Caco-2 (cell line): ENCODE measurements around the gene DLG1. TPM values are rescaled to one million over a fixed set of nuclear protein-coding genes. Genes with fewer than 3 reads are reported as not detected.

Experiments
- BruUV-seq: library from RNA; stranded (reverse); fragments of 400-500 nt; replicated peaks from 2 replicates; lab custom pipeline; 2021; lab: Mats Ljungman, UMichigan
- CTCF ChIA-PET: fragments of 300-600 bp; sonication (Branson Sonifier 250); formaldehyde crosslinking; loops from one replicate; lab custom pipeline; 2022; ENCODE audit warnings: antibody characterized with exemption; lab: Charles Lee
- POLR2A ChIA-PET: fragments of 300-600 bp; sonication (Branson Sonifier 250); formaldehyde crosslinking; loops from one replicate; lab custom pipeline; 2022; ENCODE audit warnings: antibody characterized with exemption; lab: Charles Lee
- DNase-seq, 2 experiments: peaks; one replicate each; pipeline versions ENCODE4 v3.0.0 to v3.0.0-alpha.2; 2020 to 2022
- H3K27me3 ChIP-seq: replicated peaks from 2 replicates; pipeline ENCODE4 v1.6.0; 2011; ENCODE audit warnings: low read length; ENCODE audit not compliant: control insufficient read depth, insufficient read depth
- H3K36me3 ChIP-seq: 2 replicates; pipeline ENCODE4 v1.5.1; 2011; ENCODE audit warnings: low read length; ENCODE audit not compliant: control insufficient read depth, insufficient read depth
- H3K4me1 ChIP-seq: fragments of 250-450 bp; sonication (Bioruptor Pico); 2 replicates; pipeline ENCODE4 v1.5.1; 2020; ENCODE audit warnings: mild to moderate bottlenecking
- H3K4me3 ChIP-seq: 2 replicates; pipeline ENCODE4 v1.5.1; 2011; ENCODE audit warnings: low read depth, mild to moderate bottlenecking, control low read depth, low read length
- H3K9me3 ChIP-seq: fragments of 250-450 bp; sonication (Bioruptor Pico); 2 replicates; pipeline ENCODE4 v1.5.1; 2020; ENCODE audit warnings: mild to moderate bottlenecking, moderate library complexity
- H3K27ac Mint-ChIP-seq: one replicate; pipeline ENCODE4 v1.8.0; 2022; ENCODE audit warnings: mixed read lengths; ENCODE audit not compliant: unreplicated experiment
- H3K27me3 Mint-ChIP-seq: one replicate; pipeline ENCODE4 v1.8.0; 2022; ENCODE audit warnings: mixed read lengths; ENCODE audit not compliant: insufficient read depth, unreplicated experiment
- H3K36me3 Mint-ChIP-seq: one replicate; pipeline ENCODE4 v1.8.0; 2022; ENCODE audit warnings: mild to moderate bottlenecking, mixed read lengths; ENCODE audit not compliant: insufficient read depth, unreplicated experiment
- H3K4me1 Mint-ChIP-seq: one replicate; pipeline ENCODE4 v1.8.0; 2022; ENCODE audit warnings: low read depth, mixed read lengths; ENCODE audit not compliant: unreplicated experiment
- H3K4me3 Mint-ChIP-seq: one replicate; pipeline ENCODE4 v1.8.0; 2022; ENCODE audit warnings: mild to moderate bottlenecking, moderate library complexity, mixed read lengths; ENCODE audit not compliant: unreplicated experiment
- H3K9me3 Mint-ChIP-seq: one replicate; pipeline ENCODE4 v1.8.0; 2022; ENCODE audit warnings: mixed read lengths; ENCODE audit not compliant: unreplicated experiment
- CTCF ChIP-seq, 2 experiments: fragments of 200-600 bp in 1 of 2; IDR thresholded peaks; 1 replicate in 1 of 2; 2 replicates in 1 of 2; pipeline versions ENCODE4 v1.5.1 to v1.8.0; 2011 to 2022; ENCODE audit warnings: antibody characterized with exemption in 1 of 2, control low read depth in 1 of 2, inconsistent platforms in 1 of 2, low read depth in 1 of 2, low read length in 1 of 2, mild to moderate bottlenecking in 1 of 2, moderate library complexity in 1 of 2; ENCODE audit not compliant: insufficient read depth in 1 of 2, severe bottlenecking in 1 of 2, unreplicated experiment in 1 of 2
- intact Hi-C: fragments of 100-400 bp; cut with micrococcal nuclease; formaldehyde crosslinking; loops from one replicate; pipeline ENCODE4 v1.10.0; 2022; ENCODE audit not compliant: unreplicated experiment
- total RNA-seq: library from RNA; stranded (reverse); gene quantifications from 2 replicates; pipeline ENCODE4 v1.2.3, GENCODE V29; 2022

The DLG1 gene
- total RNA-seq, 1 experiment from 2014 or later: 167 TPM

- H3K27me3 Mint-ChIP-seq: no peaks in the 10 kb centered on the region
- CTCF ChIA-PET: no interaction called here
- no TSS peak for BruUV-seq
These were observed 31.0 kb upstream of the DLG1 start for GRCh38 chr3:197329382-197329781.

GRCh38 chr3:197328198-197328597, 29.8 kb upstream of the DLG1 start:
- no peak for TF ChIP-seq CTCF (IDR thresholded peaks at IDR 0.05; ENCODE audit: insufficient read depth in 1 of 2, low read depth in 1 of 2, low read length in 1 of 2, severe bottlenecking in 1 of 2, unreplicated experiment in 1 of 2)

More at GRCh38 chr3:197329382-197329781, 31.0 kb upstream of the DLG1 start:
- Histone ChIP-seq H3K27me3 (no peaks in the 10 kb centered on the region), H3K36me3 (no peaks in the 10 kb centered on the region), H3K4me3 (no peak overlapping the region), H3K9me3 (no peaks in the 10 kb centered on the region), H3K4me1 (peaks cover 12% of the 10 kb centered on the region)
- Mint-ChIP-seq H3K9me3 (no peaks in the 10 kb centered on the region), H3K27ac (no peak overlapping the region), H3K4me1 (peaks cover 26% of the 10 kb centered on the region), H3K4me3 (no peak overlapping the region), H3K36me3 (no peaks in the 10 kb centered on the region)
- DNase-seq: no peak
- no peak for TF ChIP-seq CTCF (IDR thresholded peaks at IDR 0.05; ENCODE audit: insufficient read depth in 1 of 2, low read depth in 1 of 2, low read length in 1 of 2, severe bottlenecking in 1 of 2, unreplicated experiment in 1 of 2)
- POLR2A ChIA-PET: no interaction called here
- intact Hi-C loops: no loop called here

GRCh38 chr3:197327701-197328100, 29.3 kb upstream of the DLG1 start:
- H3K36me3 Mint-ChIP-seq: no peaks in the 10 kb centered on the region
- Histone ChIP-seq H3K9me3 (no peaks in the 10 kb centered on the region), H3K36me3 (no peaks in the 10 kb centered on the region), H3K27me3 (no peaks in the 10 kb centered on the region), H3K4me3 (no peak overlapping the region), H3K4me1 (no peaks in the 10 kb centered on the region)
- H3K27ac Mint-ChIP-seq: no peak overlapping the region
- peaks cover 12% of the 10 kb centered on the region for H3K4me1 Mint-ChIP-seq
- no peaks in the 10 kb centered on the region for H3K27me3 Mint-ChIP-seq
- no TSS peak for BruUV-seq
- ChIA-PET CTCF (interaction anchor here (0.6 kb wide), 1 partner anchor 12 kb away, joined by 3 read pairs; no protein-coding TSS in a partner anchor), POLR2A (no interaction called here)
- TF ChIP-seq CTCF (IDR thresholded peaks at IDR 0.05; ENCODE audit: insufficient read depth in 1 of 2, low read depth in 1 of 2, low read length in 1 of 2, severe bottlenecking in 1 of 2, unreplicated experiment in 1 of 2): no peak
- peaks cover under 1% of the 10 kb centered on the region for H3K9me3 Mint-ChIP-seq
- no peak for DNase-seq
- H3K4me3 Mint-ChIP-seq: no peak overlapping the region
- intact Hi-C loops: no loop called here

More at GRCh38 chr3:197328198-197328597, 29.8 kb upstream of the DLG1 start:
- BruUV-seq: no TSS peak
- H3K4me3 ChIP-seq: no peak overlapping the region
- no peaks in the 10 kb centered on the region for H3K36me3 ChIP-seq
- Mint-ChIP-seq H3K4me1 (peaks cover 14% of the 10 kb centered on the region), H3K27me3 (no peaks in the 10 kb centered on the region), H3K4me3 (no peak overlapping the region), H3K9me3 (no peaks in the 10 kb centered on the region), H3K27ac (no peak overlapping the region), H3K36me3 (no peaks in the 10 kb centered on the region)
- DNase-seq: no peak
- ChIA-PET POLR2A (no interaction called here), CTCF (interaction anchor here (0.6 kb wide), 1 partner anchor 12 kb away, joined by 3 read pairs; no protein-coding TSS in a partner anchor)
- intact Hi-C loops: no loop called here
- H3K4me1 ChIP-seq: no peaks in the 10 kb centered on the region
- no peaks in the 10 kb centered on the region for H3K27me3 ChIP-seq
- H3K9me3 ChIP-seq: no peaks in the 10 kb centered on the region
